ENCODE data around the gene PLA2G5.

GRCh38 chr1:20111452-20111851 is 41.5 kb downstream of the PLA2G5 start:
- TF ChIP-seq CTCF (IDR thresholded peaks at IDR 0.05; ENCODE audit: low read depth, low read length) (no peak), POLR2A (IDR thresholded peaks at IDR 0.05; ENCODE audit: extremely low read depth, insufficient read length) (no peak), MYC (IDR thresholded peaks at IDR 0.05; ENCODE audit: low read depth, low read length) (no peak), MAX (IDR thresholded peaks at IDR 0.05; ENCODE audit: low read depth, low read length) (no peak)

Data from NB4 (cell line).